T47D (cell line): Measurements from ENCODE around the gene CRK.
A peak's percentile ranks its signal among the peaks of the same experiment; 100 is the strongest.
"Not testable (repeated sequence)": the region's sequence is repeated elsewhere in the genome, so short reads cannot be mapped to it uniquely, and the experiment has no call there.

Experiments
- DNase-seq, 2 experiments: peaks; one replicate each; pipeline versions ENCODE4 v3.0.0 to v3.0.0-alpha.2; 2011 to 2012; ENCODE audit warnings: low read depth in 1 of 2, low spot score in 1 of 2
- JUND ChIP-seq: IDR thresholded peaks from 2 replicates; pipeline ENCODE4 v1.6.1; 2012; ENCODE audit warnings: low read depth
- in situ Hi-C: cut with HindIII; loops from 2 replicates; pipeline ENCODE4 v1.10.0; 2016; ENCODE audit warnings: low sequenced_read_pairs, low pct_unique_long_range_greater_than_20kb

CRK gene

GRCh38 chr17:1391577-1391976 lies 64.5 kb downstream of the CRK start:
- in situ Hi-C loops: no loop called here
- TF ChIP-seq JUND: no peak
- DNase-seq: no peak

- in situ Hi-C loops: no loop called here
- no peak for DNase-seq
- no peak for TF ChIP-seq JUND
Observed at GRCh38 chr17:1390432-1391367, 65.3 kb downstream of the CRK start.

- DNase-seq, in situ Hi-C loops: not testable (repeated sequence)
Observed at GRCh38 chr17:1387490-1388227, 68.4 kb downstream of the CRK start.

- in situ Hi-C loops, DNase-seq: not testable (repeated sequence)
Observed at GRCh38 chr17:1386675-1387190, 69.3 kb downstream of the CRK start.

- DNase-seq: no peak
- no peak for TF ChIP-seq JUND
- in situ Hi-C loops: no loop called here
Observed at GRCh38 chr17:1386265-1386664, 69.8 kb downstream of the CRK start.

GRCh38 chr17:1385861-1386260 lies 70.2 kb downstream of the CRK start:
- TF ChIP-seq JUND: no peak
- in situ Hi-C loops: no loop called here
- peak in 1 of 2 experiments; percentile 39 for DNase-seq

- DNase-seq: no peak
- TF ChIP-seq JUND: no peak
- in situ Hi-C loops: no loop called here
Observed at GRCh38 chr17:1384905-1385435, 71.1 kb downstream of the CRK start.

GRCh38 chr17:1379930-1380313 lies 76.1 kb downstream of the CRK start:
- DNase-seq: no peak
- in situ Hi-C loops: no loop called here
- no peak for TF ChIP-seq JUND

- DNase-seq: no peak
- no peak for TF ChIP-seq JUND
- in situ Hi-C loops: no loop called here
Observed at GRCh38 chr17:1379208-1379929, 76.7 kb downstream of the CRK start.

GRCh38 chr17:1378476-1378860 lies 77.6 kb downstream of the CRK start:
- in situ Hi-C loops, DNase-seq: not testable (repeated sequence)

GRCh38 chr17:1377334-1377733 lies 78.7 kb downstream of the CRK start:
- DNase-seq: no peak
- in situ Hi-C loops: no loop called here
- TF ChIP-seq JUND: no peak

GRCh38 chr17:1376061-1376460 lies 80.0 kb downstream of the CRK start:
- TF ChIP-seq JUND: no peak
- in situ Hi-C loops: no loop called here
- no peak for DNase-seq

GRCh38 chr17:1375615-1376014 lies 80.4 kb downstream of the CRK start:
- no peak for TF ChIP-seq JUND
- no peak for DNase-seq
- in situ Hi-C loops: no loop called here
